T-helper 2 cell treated with Interferon-gamma antibody and Interleukin-4, amounts not matched to agents 5 μg/mL and 100 μg/mL, for 36 hours (primary cell): ENCODE results near the gene SLC34A3.

Source experiments
- DNase-seq: peaks from one replicate; pipeline ENCODE4 v3.0.0; 2021; ENCODE audit warnings: low spot score
- H3K27ac Mint-ChIP-seq: one replicate; pipeline ENCODE4 v1.8.0; 2021; ENCODE audit warnings: mild to moderate bottlenecking, mixed read lengths
- H3K27me3 Mint-ChIP-seq: one replicate; pipeline ENCODE4 v1.8.0; 2021; ENCODE audit warnings: low read depth, mixed read lengths
- H3K36me3 Mint-ChIP-seq: one replicate; pipeline ENCODE4 v1.8.0; 2021; ENCODE audit warnings: low read depth, mixed read lengths
- H3K4me1 Mint-ChIP-seq: one replicate; pipeline ENCODE4 v1.8.0; 2021; ENCODE audit warnings: low read depth, mixed read lengths
- H3K4me3 Mint-ChIP-seq: one replicate; pipeline ENCODE4 v1.8.0; 2022; ENCODE audit warnings: mild to moderate bottlenecking, moderate library complexity, mixed read lengths
- H3K9me3 Mint-ChIP-seq: one replicate; pipeline ENCODE4 v1.8.0; 2021; ENCODE audit warnings: mixed read lengths

Gene SLC34A3

DNA sequence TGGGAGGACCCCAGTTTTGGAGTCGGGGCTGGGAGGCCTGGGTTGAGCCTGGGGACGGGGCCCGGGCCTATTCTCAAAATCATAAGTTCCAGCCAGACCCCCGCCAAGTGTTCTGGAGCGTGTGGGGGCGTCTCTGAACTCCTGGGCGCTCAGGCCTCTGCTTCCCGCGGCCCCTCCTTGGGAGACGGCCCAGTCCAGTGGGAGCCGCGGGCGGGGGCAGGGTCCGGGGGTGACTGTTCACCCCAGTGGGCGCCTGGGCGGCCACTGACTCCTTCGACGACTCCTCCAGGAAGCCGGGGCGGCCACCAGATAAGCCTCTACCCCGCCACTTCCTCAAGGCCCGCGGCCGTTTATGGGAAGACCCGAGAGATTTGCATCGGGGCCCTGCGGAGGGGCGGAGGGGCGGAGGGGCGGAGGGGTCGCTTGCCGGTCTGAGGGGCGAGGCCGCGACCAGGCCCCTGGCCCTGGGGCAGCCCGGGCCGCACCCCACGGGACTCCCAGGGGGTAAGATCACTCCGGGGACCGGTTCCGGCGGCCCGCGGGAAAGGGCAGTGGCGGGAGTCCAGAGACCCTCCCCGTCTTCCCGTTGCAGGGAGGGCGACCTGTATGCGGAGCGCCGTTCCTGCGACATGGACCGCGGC lies 47.5 kb downstream of the SLC34A3 start:
- Mint-ChIP-seq H3K27me3 (no peaks in the 10 kb centered on the region), H3K27ac (peak overlapping the region; percentile 85), H3K4me3 (peak overlapping the region; percentile 93)

GRCh38 chr9:137278721-137279711 lies 48.3 kb downstream of the SLC34A3 start:
- H3K36me3 Mint-ChIP-seq, result peaks cover 5% of the 10 kb centered on the region
- H3K27me3 Mint-ChIP-seq, result no peaks in the 10 kb centered on the region
- no peak overlapping the region for H3K27ac Mint-ChIP-seq
- no peak overlapping the region for H3K4me3 Mint-ChIP-seq
- H3K9me3 Mint-ChIP-seq, result no peaks in the 10 kb centered on the region
- DNase-seq, result no peak
- H3K4me1 Mint-ChIP-seq, result peaks cover 14% of the 10 kb centered on the region

More for the DNA sequence above, 47.5 kb downstream of the SLC34A3 start:
- Mint-ChIP-seq H3K4me1 (peaks cover 14% of the 10 kb centered on the region), H3K36me3 (peaks cover 9% of the 10 kb centered on the region), H3K9me3 (no peaks in the 10 kb centered on the region)
- DNase-seq, result no peak

GRCh38 chr9:137279741-137280473 lies 49.2 kb downstream of the SLC34A3 start:
- Mint-ChIP-seq H3K36me3 (peaks cover 6% of the 10 kb centered on the region), H3K27ac (no peak overlapping the region), H3K27me3 (no peaks in the 10 kb centered on the region), H3K4me3 (no peak overlapping the region), H3K9me3 (no peaks in the 10 kb centered on the region), H3K4me1 (peaks cover 14% of the 10 kb centered on the region)
- no peak for DNase-seq

DNA sequence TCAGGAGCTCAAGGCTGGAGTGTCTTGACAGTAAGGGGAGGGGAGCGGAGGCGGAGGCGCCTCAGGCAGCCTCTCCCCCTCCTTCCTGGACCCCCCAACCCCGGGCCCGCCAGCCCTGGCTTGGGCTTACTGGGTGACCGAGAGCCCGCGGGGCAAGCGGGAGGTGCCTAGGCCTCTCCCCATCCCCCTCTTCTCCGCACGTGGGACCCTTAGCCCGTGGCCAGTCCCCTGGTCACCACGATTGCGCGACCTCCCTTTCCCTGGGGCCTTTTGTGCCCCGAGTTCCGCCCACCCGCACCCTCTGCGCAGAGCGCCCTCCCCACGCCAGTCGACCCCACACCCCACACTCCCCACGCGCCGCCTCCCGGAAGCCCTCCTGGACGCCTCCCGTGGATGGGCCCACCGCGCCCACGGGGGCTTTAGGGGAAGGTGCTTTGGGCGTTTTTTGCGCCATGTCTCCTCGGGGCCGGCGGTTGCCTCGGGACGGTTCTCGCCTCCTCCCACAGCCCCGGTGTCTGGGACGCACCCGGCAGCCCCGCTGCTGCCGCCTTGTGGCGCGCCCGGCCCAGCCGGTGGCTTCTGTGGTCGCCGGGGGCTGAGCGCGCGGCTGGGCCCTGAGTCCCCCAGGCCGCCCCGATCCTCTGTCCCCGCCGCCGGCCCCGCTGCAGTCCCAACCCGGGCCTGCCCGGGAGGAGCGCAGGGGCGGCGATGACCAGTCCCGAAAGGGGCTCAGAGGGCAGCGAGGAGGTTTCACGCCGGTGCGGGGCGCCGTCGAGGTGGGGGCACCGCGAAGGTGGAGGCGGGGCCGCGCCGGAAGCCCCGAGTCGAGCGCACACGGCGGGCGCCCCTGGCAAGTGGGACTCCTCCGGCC lies 50.0 kb downstream of the SLC34A3 start:
- no peaks in the 10 kb centered on the region for H3K9me3 Mint-ChIP-seq
- DNase-seq, result no peak
- H3K27ac Mint-ChIP-seq, result no peak overlapping the region
- no peak overlapping the region for H3K4me3 Mint-ChIP-seq
- peaks cover 9% of the 10 kb centered on the region for H3K4me1 Mint-ChIP-seq
- H3K27me3 Mint-ChIP-seq, result no peaks in the 10 kb centered on the region
- H3K36me3 Mint-ChIP-seq, result peaks cover 6% of the 10 kb centered on the region

GRCh38 chr9:137281345-137282116 lies 50.8 kb downstream of the SLC34A3 start:
- no peaks in the 10 kb centered on the region for H3K9me3 Mint-ChIP-seq
- H3K27me3 Mint-ChIP-seq, result no peaks in the 10 kb centered on the region
- DNase-seq, result no peak
- H3K4me1 Mint-ChIP-seq, result peaks cover 9% of the 10 kb centered on the region
- H3K36me3 Mint-ChIP-seq, result peaks cover 6% of the 10 kb centered on the region
- no peak overlapping the region for H3K4me3 Mint-ChIP-seq
- H3K27ac Mint-ChIP-seq, result no peak overlapping the region
